NT2/D1 (cell line): ENCODE results near the gene PNMA8A.

Source experiments
- DNase-seq: peaks from one replicate; pipeline ENCODE4 v3.0.0-alpha.2; 2011; ENCODE audit warnings: low read depth, low spot score
- H3K27me3 ChIP-seq: 2 replicates; pipeline ENCODE4 v1.6.0; 2011; ENCODE audit warnings: mild to moderate bottlenecking; ENCODE audit not compliant: insufficient read length, insufficient read depth
- H3K36me3 ChIP-seq: 2 replicates; pipeline ENCODE4 v1.6.1; 2011; ENCODE audit warnings: mild to moderate bottlenecking, low read length, mixed read lengths; ENCODE audit not compliant: insufficient read depth, insufficient read length
- H3K4me1 ChIP-seq: 2 replicates; pipeline ENCODE4 v1.5.1; 2011; ENCODE audit not compliant: insufficient read depth, insufficient read length
- H3K4me3 ChIP-seq: 2 replicates; pipeline ENCODE4 v1.5.1; 2011; ENCODE audit warnings: low read depth; ENCODE audit not compliant: insufficient read length
- H3K9ac ChIP-seq: 2 replicates; pipeline ENCODE4 v1.6.0; 2011; ENCODE audit warnings: low read depth; ENCODE audit not compliant: insufficient read length
- H3K9me3 ChIP-seq: 2 replicates; pipeline ENCODE4 v1.5.1; 2011; ENCODE audit warnings: mild to moderate bottlenecking, low read length; ENCODE audit not compliant: insufficient read depth
- SUZ12 ChIP-seq: IDR thresholded peaks from 2 replicates; pipeline ENCODE4 v1.6.1; 2011; ENCODE audit not compliant: insufficient read length, insufficient read depth; ENCODE audit errors: extremely low read depth
- YY1 ChIP-seq: IDR thresholded peaks from 2 replicates; pipeline ENCODE4 v1.6.1; 2011; ENCODE audit not compliant: insufficient read length, insufficient read depth
- ZNF274 ChIP-seq: IDR thresholded peaks from 2 replicates; pipeline ENCODE4 v1.6.1; 2011; ENCODE audit warnings: mild to moderate bottlenecking, low read depth, low read length

The PNMA8A gene

DNA sequence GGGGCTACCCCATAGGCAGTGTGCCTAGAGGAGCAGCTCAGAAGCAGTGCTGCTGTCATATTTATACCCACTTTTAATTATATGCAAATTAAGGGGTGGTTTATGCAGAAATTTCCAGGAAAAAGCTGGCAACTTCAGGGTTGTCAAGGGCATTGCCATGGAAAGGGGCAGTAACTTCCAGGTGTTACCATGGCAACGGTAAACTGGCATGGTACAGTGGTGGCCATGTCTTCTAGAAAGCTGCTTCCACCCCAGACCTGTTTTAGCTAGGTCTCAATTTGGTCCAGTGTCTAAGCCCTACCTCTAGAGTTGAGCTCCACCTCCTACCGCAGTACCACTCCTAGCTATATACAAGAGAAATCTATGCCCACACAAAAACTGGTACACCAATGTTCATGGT lies 11.3 kb downstream of the PNMA8A start:
- Histone ChIP-seq H3K9ac (no peak overlapping the region), H3K9me3 (no peaks in the 10 kb centered on the region), H3K4me1 (no peaks in the 10 kb centered on the region), H3K4me3 (no peak overlapping the region), H3K27me3 (no peaks in the 10 kb centered on the region), H3K36me3 (no peaks in the 10 kb centered on the region)
- DNase-seq = no peak
- TF ChIP-seq YY1 = no peak
- TF ChIP-seq ZNF274 = no peak
- no peak for TF ChIP-seq SUZ12

DNA sequence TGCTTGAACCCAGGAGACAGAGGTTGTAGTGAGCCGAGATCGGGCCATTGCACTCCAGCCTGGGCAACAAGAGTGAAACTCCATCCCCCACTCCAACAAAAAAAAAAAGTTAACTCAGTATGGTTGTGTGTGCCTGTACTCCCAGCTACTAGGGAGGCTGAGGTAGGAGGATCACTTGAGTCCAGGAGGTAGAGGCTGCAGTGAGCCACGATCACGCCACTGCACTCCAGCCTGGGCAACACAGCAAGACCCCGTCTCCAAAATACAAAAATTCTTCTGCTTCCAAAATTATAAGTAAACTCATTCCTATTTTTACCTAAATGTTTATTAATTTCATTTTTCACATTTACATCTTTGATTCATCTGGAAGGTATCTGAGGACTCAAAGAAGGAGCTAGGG lies 14.4 kb downstream of the PNMA8A start:
- no peaks in the 10 kb centered on the region for H3K4me1 ChIP-seq
- H3K27me3 ChIP-seq = no peaks in the 10 kb centered on the region
- no peak for TF ChIP-seq SUZ12
- DNase-seq = no peak
- no peak overlapping the region for H3K4me3 ChIP-seq
- no peak overlapping the region for H3K9ac ChIP-seq
- H3K9me3 ChIP-seq = no peaks in the 10 kb centered on the region
- H3K36me3 ChIP-seq = no peaks in the 10 kb centered on the region

DNA sequence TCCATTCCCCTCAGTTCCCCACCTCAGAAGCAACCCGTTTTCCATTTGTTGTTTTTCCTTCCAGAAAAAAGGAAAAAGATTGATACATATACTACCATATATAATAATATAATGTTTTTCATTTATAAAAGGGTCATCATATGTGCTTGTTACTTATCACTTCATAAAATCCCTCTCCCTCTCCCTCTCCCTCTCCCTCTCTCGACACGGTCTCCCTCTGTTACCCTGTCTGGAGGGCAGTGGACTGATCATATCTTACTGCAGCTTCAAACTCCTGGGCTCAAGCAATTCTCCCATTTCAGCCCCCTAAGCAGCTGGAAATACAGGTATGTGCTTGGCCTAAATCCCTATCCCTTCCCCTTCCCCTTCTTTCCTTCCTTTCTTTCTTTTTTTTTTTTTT lies 17.1 kb downstream of the PNMA8A start:
- Histone ChIP-seq H3K4me1 (no peaks in the 10 kb centered on the region), H3K4me3 (no peak overlapping the region), H3K9me3 (0 out of 2 replicates have a peak, but pooled peaks cover 8% of the 10 kb centered on the region), H3K36me3 (no peaks in the 10 kb centered on the region), H3K9ac (no peak overlapping the region), H3K27me3 (no peaks in the 10 kb centered on the region)
- DNase-seq = no peak
- TF ChIP-seq YY1 = no peak
- TF ChIP-seq SUZ12 = no peak
- TF ChIP-seq ZNF274 = no peak

DNA sequence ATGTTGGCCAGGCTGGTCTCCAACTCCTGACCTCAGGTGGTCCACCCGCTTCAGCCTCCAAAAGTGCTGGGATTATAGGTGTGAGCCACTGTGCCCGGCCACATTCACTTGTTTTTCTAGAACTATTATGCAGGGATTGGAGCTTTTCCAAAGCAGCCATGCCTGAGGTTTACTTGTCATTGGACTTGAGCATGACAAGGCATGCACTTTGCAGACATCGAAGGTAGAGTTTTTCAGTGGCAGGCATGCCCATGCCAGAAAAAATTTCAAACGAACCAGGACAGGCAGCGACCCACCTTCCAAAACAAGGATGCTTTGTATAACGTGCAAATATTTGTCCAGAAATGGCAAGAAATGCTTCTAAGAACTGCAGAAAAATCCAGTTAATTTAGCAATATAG lies 17.7 kb downstream of the PNMA8A start:
- DNase-seq = no peak
- Histone ChIP-seq H3K4me3 (no peak overlapping the region), H3K27me3 (no peaks in the 10 kb centered on the region), H3K9ac (no peak overlapping the region), H3K4me1 (no peaks in the 10 kb centered on the region), H3K36me3 (no peaks in the 10 kb centered on the region), H3K9me3 (0 out of 2 replicates have a peak, but pooled peaks cover 8% of the 10 kb centered on the region)
- no peak for TF ChIP-seq YY1
- no peak for TF ChIP-seq SUZ12
- no peak for TF ChIP-seq ZNF274

DNA sequence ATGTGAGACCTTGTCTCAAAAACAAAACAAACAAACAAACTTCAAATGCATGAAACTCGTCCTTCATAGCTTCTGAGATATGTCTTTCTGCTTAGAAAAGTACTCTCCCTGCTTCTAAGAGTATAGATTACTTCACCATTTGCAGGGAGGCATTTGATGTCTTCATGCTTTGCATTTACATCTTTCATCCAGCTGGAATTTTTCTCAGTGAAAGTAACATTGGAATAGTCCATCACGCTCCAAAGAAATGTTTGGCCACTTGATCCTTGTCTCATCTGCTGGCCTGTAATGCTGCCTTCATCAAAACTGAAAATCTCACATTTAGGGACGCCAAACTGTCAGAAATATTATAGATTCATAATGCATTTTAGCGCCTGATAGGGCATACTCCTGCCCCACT lies 19.2 kb downstream of the PNMA8A start:
- Histone ChIP-seq H3K4me3 (no peak overlapping the region), H3K9ac (no peak overlapping the region), H3K27me3 (no peaks in the 10 kb centered on the region), H3K4me1 (no peaks in the 10 kb centered on the region), H3K36me3 (no peaks in the 10 kb centered on the region), H3K9me3 (0 out of 2 replicates have a peak, but pooled peaks cover 8% of the 10 kb centered on the region)
- no peak for DNase-seq
- TF ChIP-seq SUZ12 (no peak), YY1 (no peak), ZNF274 (no peak)

DNA sequence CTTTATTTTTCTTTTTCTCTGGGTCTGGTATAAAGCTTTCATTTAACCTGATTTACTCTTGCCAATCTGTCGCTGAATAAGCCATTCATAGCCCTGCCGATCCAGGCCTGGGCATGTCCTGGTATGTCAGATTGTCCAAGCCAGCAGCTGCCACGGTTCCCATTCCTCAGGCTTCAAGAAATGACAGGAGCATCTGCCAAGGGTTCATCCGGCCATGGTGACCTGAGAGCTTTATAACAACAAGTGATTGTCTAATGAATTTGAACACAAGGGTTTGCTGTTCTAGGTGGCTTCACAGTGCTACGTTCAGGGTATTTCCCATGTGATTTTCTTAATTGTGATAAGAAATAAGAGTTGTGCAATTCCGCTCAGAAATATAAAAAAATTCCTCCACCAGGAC lies 20.0 kb downstream of the PNMA8A start:
- 0 out of 2 replicates have a peak, but pooled peaks cover 8% of the 10 kb centered on the region for H3K9me3 ChIP-seq
- H3K4me1 ChIP-seq = no peaks in the 10 kb centered on the region
- no peak for TF ChIP-seq SUZ12
- TF ChIP-seq YY1 = no peak
- H3K36me3 ChIP-seq = no peaks in the 10 kb centered on the region
- no peak for DNase-seq
- H3K4me3 ChIP-seq = no peak overlapping the region
- H3K9ac ChIP-seq = no peak overlapping the region
- H3K27me3 ChIP-seq = no peaks in the 10 kb centered on the region

DNA sequence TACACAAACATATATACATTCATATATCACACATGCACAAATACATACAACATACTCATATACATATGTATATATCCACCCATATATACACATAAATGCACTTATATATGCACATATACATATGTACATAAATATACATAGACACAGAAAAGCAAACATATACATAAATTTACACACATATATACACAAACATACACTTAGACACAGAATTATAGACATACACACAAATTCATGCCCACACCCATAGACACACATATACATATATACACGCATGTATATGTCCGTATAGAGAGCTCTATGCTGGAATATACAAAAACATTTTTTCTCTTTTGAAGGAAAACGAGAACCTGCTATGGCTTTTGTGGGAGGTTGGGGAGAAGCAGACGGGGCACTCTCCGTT lies 20.6 kb downstream of the PNMA8A start:
- 0 out of 2 replicates have a peak, but pooled peaks cover 8% of the 10 kb centered on the region for H3K9me3 ChIP-seq
- H3K4me3 ChIP-seq = no peak overlapping the region
- no peak overlapping the region for H3K9ac ChIP-seq
- no peaks in the 10 kb centered on the region for H3K27me3 ChIP-seq
- H3K36me3 ChIP-seq = no peaks in the 10 kb centered on the region
- no peak for DNase-seq
- H3K4me1 ChIP-seq = no peaks in the 10 kb centered on the region
- TF ChIP-seq YY1 (no peak), ZNF274 (no peak), SUZ12 (no peak)

DNA sequence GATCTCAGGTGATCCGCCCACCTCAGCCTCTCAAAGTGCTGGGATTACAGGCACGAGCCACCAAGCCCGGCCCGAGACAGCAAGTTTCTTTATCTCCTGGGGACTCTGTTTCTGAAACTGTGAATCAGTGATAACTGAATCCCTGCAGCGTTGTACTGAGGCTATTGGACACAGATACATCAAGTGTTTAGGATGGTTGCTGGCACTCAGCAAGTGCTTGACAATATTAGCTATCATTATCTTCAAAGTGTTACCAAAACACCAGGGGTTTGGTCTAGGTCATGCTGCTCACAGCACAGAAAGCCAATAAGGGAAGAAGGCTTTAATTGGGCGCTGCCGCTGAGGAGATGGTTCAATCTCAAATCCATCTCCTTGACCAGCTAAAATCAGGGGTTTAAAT lies 22.1 kb downstream of the PNMA8A start:
- Histone ChIP-seq H3K27me3 (no peaks in the 10 kb centered on the region), H3K36me3 (no peaks in the 10 kb centered on the region), H3K9ac (no peak overlapping the region), H3K4me3 (no peak overlapping the region), H3K9me3 (0 out of 2 replicates have a peak, but pooled peaks cover 8% of the 10 kb centered on the region), H3K4me1 (no peaks in the 10 kb centered on the region)
- no peak for TF ChIP-seq SUZ12
- no peak for TF ChIP-seq YY1
- DNase-seq = no peak
